ENCODE measurements around the gene PTPN4.

The PTPN4 gene

GRCh38 chr2:119786295-119786694 lies 26.6 kb downstream of the PTPN4 start:
- Histone ChIP-seq H3K36me3 (no peaks in the 10 kb centered on the region), H3K27me3 (no peaks in the 10 kb centered on the region), H3K4me3 (ENCODE audit: low read depth, low read length) (no peak overlapping the region), H3K4me1 (no peaks in the 10 kb centered on the region), H3K9me3 (no peaks in the 10 kb centered on the region)
- no peak for DNase-seq
- no peak for TF ChIP-seq CTCF (IDR thresholded peaks at IDR 0.05; ENCODE audit: low read depth, low read length)

DNA sequence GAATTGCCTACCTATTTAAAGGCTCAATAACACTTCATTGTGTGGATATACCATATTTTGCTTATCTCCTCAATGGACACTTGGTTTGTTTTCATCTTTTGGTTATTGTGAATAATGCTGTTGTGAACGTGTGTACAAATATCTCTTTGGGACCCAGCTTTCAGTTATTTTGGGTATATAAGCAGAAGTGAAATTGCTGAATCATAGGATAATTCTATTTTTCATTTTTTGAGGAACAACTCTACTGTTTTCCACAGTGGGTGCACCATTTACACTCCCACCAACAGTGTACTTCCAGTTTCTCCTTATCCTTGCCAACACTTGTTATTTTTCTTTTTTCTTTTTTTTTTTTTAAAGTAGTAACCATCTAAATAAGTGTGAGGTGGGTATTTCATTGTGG lies 29.0 kb downstream of the PTPN4 start:
- Histone ChIP-seq H3K36me3 (no peaks in the 10 kb centered on the region), H3K4me3 (ENCODE audit: low read depth, low read length) (no peak overlapping the region), H3K4me1 (no peaks in the 10 kb centered on the region), H3K27me3 (no peaks in the 10 kb centered on the region), H3K9me3 (no peaks in the 10 kb centered on the region)
- DNase-seq = no peak
- no peak for TF ChIP-seq CTCF (IDR thresholded peaks at IDR 0.05; ENCODE audit: low read depth, low read length)

GRCh38 chr2:119790466-119790865 lies 30.7 kb downstream of the PTPN4 start:
- Histone ChIP-seq H3K36me3 (no peaks in the 10 kb centered on the region), H3K9me3 (no peaks in the 10 kb centered on the region), H3K4me3 (ENCODE audit: low read depth, low read length) (no peak overlapping the region), H3K4me1 (no peaks in the 10 kb centered on the region), H3K27me3 (no peaks in the 10 kb centered on the region)
- DNase-seq = no peak
- TF ChIP-seq CTCF (IDR thresholded peaks at IDR 0.05; ENCODE audit: low read depth, low read length) = no peak

DNA sequence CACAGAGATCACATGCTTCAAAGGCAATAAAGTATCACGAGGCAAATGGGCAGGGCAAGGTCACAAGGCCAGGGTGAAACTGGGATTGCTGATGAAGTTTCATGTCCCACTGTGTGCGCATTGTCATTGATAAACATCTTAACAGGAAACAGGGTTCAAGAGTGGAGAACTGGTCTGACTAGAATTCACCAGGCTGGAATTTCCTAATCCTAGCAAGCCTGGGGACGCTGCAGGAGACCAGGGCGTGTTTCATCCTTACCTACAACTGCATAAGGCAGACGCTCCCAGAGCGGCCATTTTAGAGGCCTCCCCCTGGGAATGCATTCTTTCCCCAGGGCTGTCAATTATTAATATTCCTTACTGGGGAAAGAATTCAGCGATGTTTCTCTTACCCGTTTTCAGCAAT lies 33.2 kb downstream of the PTPN4 start:
- Histone ChIP-seq H3K9me3 (no peaks in the 10 kb centered on the region), H3K4me1 (no peaks in the 10 kb centered on the region), H3K36me3 (no peaks in the 10 kb centered on the region), H3K27me3 (no peaks in the 10 kb centered on the region), H3K4me3 (ENCODE audit: low read depth, low read length) (no peak overlapping the region)
- TF ChIP-seq CTCF (IDR thresholded peaks at IDR 0.05; ENCODE audit: low read depth, low read length) = no peak
- DNase-seq = no peak

GRCh38 chr2:119794237-119794636 lies 34.5 kb downstream of the PTPN4 start:
- H3K4me3 ChIP-seq (ENCODE audit: low read depth, low read length) = no peak overlapping the region
- no peaks in the 10 kb centered on the region for H3K36me3 ChIP-seq
- DNase-seq = no peak
- H3K4me1 ChIP-seq = no peaks in the 10 kb centered on the region
- H3K9me3 ChIP-seq = no peaks in the 10 kb centered on the region
- no peak for TF ChIP-seq CTCF (IDR thresholded peaks at IDR 0.05; ENCODE audit: low read depth, low read length)
- H3K27me3 ChIP-seq = no peaks in the 10 kb centered on the region

DNA sequence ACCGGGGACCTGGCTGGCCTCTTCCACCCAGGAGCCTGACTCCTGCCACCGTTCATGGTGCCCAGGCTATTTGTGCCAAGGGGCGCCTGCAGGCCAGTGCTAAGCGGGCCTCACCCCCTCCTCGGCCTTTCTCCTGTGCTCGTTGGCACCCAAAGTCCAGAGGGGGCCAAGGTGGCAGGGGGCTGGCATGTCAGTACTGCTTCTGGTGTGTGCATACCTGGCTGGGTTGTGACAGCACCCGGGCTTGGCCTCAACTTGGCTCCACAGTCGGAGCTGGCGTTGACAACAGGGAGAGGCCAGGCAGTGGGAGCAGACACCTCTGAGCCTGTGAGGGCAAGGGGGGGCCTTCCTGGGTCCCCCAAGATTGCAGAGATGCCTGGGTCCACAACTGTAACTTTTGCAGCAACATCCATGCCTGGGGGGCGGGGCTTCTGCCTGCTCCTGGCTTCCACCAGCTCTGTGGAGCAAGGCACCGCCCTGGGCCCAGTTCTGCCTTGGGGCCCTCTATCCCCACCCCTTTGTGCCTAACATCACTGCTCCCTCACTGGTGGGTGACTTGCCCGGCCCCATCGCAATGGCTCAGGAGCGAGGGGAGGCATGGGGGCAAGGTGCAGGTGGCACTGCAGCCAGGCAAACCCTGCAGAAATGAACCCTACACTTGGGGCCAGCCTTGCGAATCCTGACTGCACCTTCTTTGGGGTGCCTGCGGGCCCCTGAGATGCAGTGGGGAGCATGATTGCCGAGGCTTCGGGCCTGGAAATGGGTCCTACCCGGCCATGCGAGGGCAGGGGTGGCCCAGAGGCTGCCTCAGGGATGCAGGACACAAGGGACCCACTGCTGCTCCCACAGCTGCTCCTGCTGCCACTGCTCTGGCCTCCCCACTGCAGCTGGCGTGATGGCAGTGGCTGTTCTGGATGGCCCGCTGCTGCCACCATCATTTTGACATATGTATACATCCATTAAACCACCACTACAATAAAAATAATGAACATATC lies 35.9 kb downstream of the PTPN4 start:
- no peaks in the 10 kb centered on the region for H3K36me3 ChIP-seq

More for the DNA sequence above, 35.9 kb downstream of the PTPN4 start:
- H3K27me3 ChIP-seq = no peaks in the 10 kb centered on the region
- TF ChIP-seq CTCF (IDR thresholded peaks at IDR 0.05; ENCODE audit: low read depth, low read length) = no peak
- DNase-seq = no peak
- no peak overlapping the region for H3K4me3 ChIP-seq (ENCODE audit: low read depth, low read length)
- no peaks in the 10 kb centered on the region for H3K4me1 ChIP-seq
- no peaks in the 10 kb centered on the region for H3K9me3 ChIP-seq

Data from BE2C (cell line).